WTC11 (cell line): ENCODE results near the gene TMED10. TPM values are rescaled to one million over a fixed set of nuclear protein-coding genes. Genes with fewer than 3 reads are reported as not detected.
A peak's percentile ranks its signal among the peaks of the same experiment; 100 is the strongest.

ENCODE experiments used
- CREM ChIP-seq: sonication (generic); formaldehyde crosslinking; IDR thresholded peaks from 2 replicates; pipeline ENCODE4 v1.8.1; 2022; ENCODE audit warnings: mild to moderate bottlenecking, missing genetic modification reagents, moderate library complexity
- GABPB1 ChIP-seq: sonication (generic); formaldehyde crosslinking; IDR thresholded peaks from 2 replicates; pipeline ENCODE4 v1.8.1; 2023; ENCODE audit warnings: mild to moderate bottlenecking, missing genetic modification reagents
- KAT7 ChIP-seq: sonication (generic); formaldehyde crosslinking; IDR thresholded peaks from 2 replicates; pipeline ENCODE4 v1.8.1; 2023; ENCODE audit warnings: missing genetic modification reagents, mild to moderate bottlenecking, borderline replicate concordance
- OVOL2 ChIP-seq: fragments of 250-450 bp; sonication (Bioruptor Pico); IDR thresholded peaks from 2 replicates; pipeline ENCODE4 v1.9.0; 2021; ENCODE audit warnings: mild to moderate bottlenecking, borderline replicate concordance
- PRRX2 ChIP-seq: fragments of 250-450 bp; sonication (Bioruptor Pico); IDR thresholded peaks from 2 replicates; pipeline ENCODE4 v1.8.0; 2021; ENCODE audit warnings: mild to moderate bottlenecking
- RELA ChIP-seq: sonication (generic); formaldehyde crosslinking; IDR thresholded peaks from 2 replicates; pipeline ENCODE4 v1.8.1; 2022; ENCODE audit warnings: missing genetic modification reagents, mild to moderate bottlenecking, borderline replicate concordance
- RORB ChIP-seq: fragments of 250-450 bp; sonication (Bioruptor Pico); IDR thresholded peaks from 2 replicates; pipeline ENCODE4 v1.9.0; 2021; ENCODE audit warnings: mild to moderate bottlenecking
- SOX15 ChIP-seq: fragments of 250-450 bp; sonication (Bioruptor Pico); IDR thresholded peaks from 2 replicates; pipeline ENCODE4 v1.9.0; 2021; ENCODE audit warnings: mild to moderate bottlenecking
- ZNF263 ChIP-seq: sonication (generic); formaldehyde crosslinking; IDR thresholded peaks from 2 replicates; pipeline ENCODE4 v1.8.1; 2022; ENCODE audit warnings: low read depth, mild to moderate bottlenecking, moderate library complexity, missing genetic modification reagents
- ZNF416 ChIP-seq: fragments of 250-450 bp; sonication (Bioruptor Pico); IDR thresholded peaks from 2 replicates; pipeline ENCODE4 v1.9.0; 2021; ENCODE audit warnings: mild to moderate bottlenecking, inconsistent platforms
- ZNF671 ChIP-seq: fragments of 250-450 bp; sonication (Bioruptor Pico); IDR thresholded peaks from 2 replicates; pipeline ENCODE4 v1.8.0; 2021; ENCODE audit warnings: mild to moderate bottlenecking
- total RNA-seq: library from RNA; stranded (reverse); gene quantifications from 3 replicates; pipeline ENCODE4 v1.2.3, GENCODE V29; 2021
- TF ChIP-seq, protein P1 (sequence below): sonication (generic); formaldehyde crosslinking; IDR thresholded peaks from 2 replicates; pipeline ENCODE4 v1.8.0; 2023; ENCODE audit warnings: mild to moderate bottlenecking, missing genetic modification reagents
- TF ChIP-seq, protein P2 (sequence below): sonication (generic); formaldehyde crosslinking; IDR thresholded peaks from 2 replicates; pipeline ENCODE4 v1.8.1; 2023; ENCODE audit warnings: mild to moderate bottlenecking, missing genetic modification reagents, moderate library complexity
- TF ChIP-seq, protein P3 (sequence below): sonication (generic); formaldehyde crosslinking; IDR thresholded peaks from 2 replicates; pipeline ENCODE4 v1.8.0; 2022; ENCODE audit warnings: mild to moderate bottlenecking, missing genetic modification reagents
- TF ChIP-seq, protein P4 (sequence below): sonication (generic); formaldehyde crosslinking; IDR thresholded peaks from 2 replicates; pipeline ENCODE4 v1.8.0; 2022; ENCODE audit warnings: mild to moderate bottlenecking, missing genetic modification reagents
- TF ChIP-seq, protein P5 (sequence below): sonication (generic); formaldehyde crosslinking; conservative IDR thresholded peaks from 2 replicates; pipeline ENCODE4 v1.8.1; 2022; ENCODE audit warnings: mild to moderate bottlenecking, missing genetic modification reagents
- TF ChIP-seq, protein P6 (sequence below): sonication (generic); formaldehyde crosslinking; IDR thresholded peaks from 2 replicates; pipeline ENCODE4 v1.8.0; 2023; ENCODE audit warnings: missing genetic modification reagents, mild to moderate bottlenecking, borderline replicate concordance
- TF ChIP-seq, protein P7 (sequence below): sonication (generic); formaldehyde crosslinking; IDR thresholded peaks from 2 replicates; pipeline ENCODE4 v1.8.1; 2023; ENCODE audit warnings: mild to moderate bottlenecking, missing genetic modification reagents, borderline replicate concordance

TMED10 gene
- total RNA-seq, 1 experiment from 2014 or later = 234 TPM

DNA sequence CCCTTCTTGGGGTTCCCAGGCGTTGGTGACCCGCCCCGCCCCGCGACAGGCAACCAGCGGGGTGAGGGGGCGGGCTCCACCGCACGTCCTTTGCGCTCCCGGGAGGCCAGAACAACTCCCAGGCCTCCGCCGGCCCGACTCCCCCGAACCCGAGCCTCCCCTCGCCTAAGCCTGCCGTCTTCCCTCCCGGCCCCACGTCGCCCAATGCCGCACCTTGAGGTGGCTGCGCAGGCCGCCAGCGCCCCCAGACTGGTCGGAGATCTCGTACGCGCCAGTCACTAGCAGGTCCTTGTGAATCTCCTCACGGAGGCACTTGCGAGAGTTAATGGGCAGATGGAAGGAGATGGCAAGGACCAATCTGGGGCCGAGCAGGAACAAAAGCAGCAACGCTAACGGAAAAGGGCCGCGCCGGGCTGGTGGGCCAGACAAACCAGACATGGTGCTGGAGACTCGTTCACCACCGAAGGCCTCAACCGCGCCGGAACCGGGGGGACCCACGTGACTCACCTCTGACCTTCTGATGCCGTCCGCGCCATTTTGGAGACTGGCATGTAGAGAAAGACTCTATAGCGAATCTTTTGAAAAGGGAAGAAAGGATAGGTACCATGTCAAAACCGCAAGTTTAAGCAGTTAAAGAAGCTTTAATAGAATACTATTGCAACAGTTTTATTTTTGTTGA is at the start of gene TMED10 (continued):
- TF ChIP-seq, protein P1, sequence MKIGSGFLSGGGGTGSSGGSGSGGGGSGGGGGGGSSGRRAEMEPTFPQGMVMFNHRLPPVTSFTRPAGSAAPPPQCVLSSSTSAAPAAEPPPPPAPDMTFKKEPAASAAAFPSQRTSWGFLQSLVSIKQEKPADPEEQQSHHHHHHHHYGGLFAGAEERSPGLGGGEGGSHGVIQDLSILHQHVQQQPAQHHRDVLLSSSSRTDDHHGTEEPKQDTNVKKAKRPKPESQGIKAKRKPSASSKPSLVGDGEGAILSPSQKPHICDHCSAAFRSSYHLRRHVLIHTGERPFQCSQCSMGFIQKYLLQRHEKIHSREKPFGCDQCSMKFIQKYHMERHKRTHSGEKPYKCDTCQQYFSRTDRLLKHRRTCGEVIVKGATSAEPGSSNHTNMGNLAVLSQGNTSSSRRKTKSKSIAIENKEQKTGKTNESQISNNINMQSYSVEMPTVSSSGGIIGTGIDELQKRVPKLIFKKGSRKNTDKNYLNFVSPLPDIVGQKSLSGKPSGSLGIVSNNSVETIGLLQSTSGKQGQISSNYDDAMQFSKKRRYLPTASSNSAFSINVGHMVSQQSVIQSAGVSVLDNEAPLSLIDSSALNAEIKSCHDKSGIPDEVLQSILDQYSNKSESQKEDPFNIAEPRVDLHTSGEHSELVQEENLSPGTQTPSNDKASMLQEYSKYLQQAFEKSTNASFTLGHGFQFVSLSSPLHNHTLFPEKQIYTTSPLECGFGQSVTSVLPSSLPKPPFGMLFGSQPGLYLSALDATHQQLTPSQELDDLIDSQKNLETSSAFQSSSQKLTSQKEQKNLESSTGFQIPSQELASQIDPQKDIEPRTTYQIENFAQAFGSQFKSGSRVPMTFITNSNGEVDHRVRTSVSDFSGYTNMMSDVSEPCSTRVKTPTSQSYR (CRISPR knock-in tag) = no peak
- TF ChIP-seq KAT7 (CRISPR knock-in tag) = no peak
- no peak for TF ChIP-seq ZNF671
- TF ChIP-seq, protein P2, sequence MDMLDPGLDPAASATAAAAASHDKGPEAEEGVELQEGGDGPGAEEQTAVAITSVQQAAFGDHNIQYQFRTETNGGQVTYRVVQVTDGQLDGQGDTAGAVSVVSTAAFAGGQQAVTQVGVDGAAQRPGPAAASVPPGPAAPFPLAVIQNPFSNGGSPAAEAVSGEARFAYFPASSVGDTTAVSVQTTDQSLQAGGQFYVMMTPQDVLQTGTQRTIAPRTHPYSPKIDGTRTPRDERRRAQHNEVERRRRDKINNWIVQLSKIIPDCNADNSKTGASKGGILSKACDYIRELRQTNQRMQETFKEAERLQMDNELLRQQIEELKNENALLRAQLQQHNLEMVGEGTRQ (CRISPR knock-in tag) = peak; percentile 99
- TF ChIP-seq GABPB1 (CRISPR knock-in tag) = no peak
- no peak for TF ChIP-seq ZNF416 (CRISPR knock-in tag)
- TF ChIP-seq RORB (CRISPR knock-in tag) = no peak
- no peak for TF ChIP-seq PRRX2 (CRISPR knock-in tag)
- TF ChIP-seq ZNF263 = no peak
- TF ChIP-seq, protein P3, sequence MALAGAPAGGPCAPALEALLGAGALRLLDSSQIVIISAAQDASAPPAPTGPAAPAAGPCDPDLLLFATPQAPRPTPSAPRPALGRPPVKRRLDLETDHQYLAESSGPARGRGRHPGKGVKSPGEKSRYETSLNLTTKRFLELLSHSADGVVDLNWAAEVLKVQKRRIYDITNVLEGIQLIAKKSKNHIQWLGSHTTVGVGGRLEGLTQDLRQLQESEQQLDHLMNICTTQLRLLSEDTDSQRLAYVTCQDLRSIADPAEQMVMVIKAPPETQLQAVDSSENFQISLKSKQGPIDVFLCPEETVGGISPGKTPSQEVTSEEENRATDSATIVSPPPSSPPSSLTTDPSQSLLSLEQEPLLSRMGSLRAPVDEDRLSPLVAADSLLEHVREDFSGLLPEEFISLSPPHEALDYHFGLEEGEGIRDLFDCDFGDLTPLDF (CRISPR knock-in tag) = no peak
- TF ChIP-seq, protein P4, sequence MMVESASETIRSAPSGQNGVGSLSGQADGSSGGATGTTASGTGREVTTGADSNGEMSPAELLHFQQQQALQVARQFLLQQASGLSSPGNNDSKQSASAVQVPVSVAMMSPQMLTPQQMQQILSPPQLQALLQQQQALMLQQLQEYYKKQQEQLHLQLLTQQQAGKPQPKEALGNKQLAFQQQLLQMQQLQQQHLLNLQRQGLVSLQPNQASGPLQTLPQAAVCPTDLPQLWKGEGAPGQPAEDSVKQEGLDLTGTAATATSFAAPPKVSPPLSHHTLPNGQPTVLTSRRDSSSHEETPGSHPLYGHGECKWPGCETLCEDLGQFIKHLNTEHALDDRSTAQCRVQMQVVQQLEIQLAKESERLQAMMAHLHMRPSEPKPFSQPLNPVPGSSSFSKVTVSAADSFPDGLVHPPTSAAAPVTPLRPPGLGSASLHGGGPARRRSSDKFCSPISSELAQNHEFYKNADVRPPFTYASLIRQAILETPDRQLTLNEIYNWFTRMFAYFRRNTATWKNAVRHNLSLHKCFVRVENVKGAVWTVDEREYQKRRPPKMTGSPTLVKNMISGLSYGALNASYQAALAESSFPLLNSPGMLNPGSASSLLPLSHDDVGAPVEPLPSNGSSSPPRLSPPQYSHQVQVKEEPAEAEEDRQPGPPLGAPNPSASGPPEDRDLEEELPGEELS = peak; percentile 75; the same call in 1 of the 2 replicates
- no peak for TF ChIP-seq CREM (CRISPR knock-in tag)
- no peak for TF ChIP-seq RELA (CRISPR knock-in tag)
- TF ChIP-seq, protein P5, sequence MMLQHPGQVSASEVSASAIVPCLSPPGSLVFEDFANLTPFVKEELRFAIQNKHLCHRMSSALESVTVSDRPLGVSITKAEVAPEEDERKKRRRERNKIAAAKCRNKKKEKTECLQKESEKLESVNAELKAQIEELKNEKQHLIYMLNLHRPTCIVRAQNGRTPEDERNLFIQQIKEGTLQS (CRISPR knock-in tag) = no peak
- no peak for TF ChIP-seq SOX15 (CRISPR knock-in tag)
- TF ChIP-seq OVOL2 = no peak
- TF ChIP-seq, protein P6, sequence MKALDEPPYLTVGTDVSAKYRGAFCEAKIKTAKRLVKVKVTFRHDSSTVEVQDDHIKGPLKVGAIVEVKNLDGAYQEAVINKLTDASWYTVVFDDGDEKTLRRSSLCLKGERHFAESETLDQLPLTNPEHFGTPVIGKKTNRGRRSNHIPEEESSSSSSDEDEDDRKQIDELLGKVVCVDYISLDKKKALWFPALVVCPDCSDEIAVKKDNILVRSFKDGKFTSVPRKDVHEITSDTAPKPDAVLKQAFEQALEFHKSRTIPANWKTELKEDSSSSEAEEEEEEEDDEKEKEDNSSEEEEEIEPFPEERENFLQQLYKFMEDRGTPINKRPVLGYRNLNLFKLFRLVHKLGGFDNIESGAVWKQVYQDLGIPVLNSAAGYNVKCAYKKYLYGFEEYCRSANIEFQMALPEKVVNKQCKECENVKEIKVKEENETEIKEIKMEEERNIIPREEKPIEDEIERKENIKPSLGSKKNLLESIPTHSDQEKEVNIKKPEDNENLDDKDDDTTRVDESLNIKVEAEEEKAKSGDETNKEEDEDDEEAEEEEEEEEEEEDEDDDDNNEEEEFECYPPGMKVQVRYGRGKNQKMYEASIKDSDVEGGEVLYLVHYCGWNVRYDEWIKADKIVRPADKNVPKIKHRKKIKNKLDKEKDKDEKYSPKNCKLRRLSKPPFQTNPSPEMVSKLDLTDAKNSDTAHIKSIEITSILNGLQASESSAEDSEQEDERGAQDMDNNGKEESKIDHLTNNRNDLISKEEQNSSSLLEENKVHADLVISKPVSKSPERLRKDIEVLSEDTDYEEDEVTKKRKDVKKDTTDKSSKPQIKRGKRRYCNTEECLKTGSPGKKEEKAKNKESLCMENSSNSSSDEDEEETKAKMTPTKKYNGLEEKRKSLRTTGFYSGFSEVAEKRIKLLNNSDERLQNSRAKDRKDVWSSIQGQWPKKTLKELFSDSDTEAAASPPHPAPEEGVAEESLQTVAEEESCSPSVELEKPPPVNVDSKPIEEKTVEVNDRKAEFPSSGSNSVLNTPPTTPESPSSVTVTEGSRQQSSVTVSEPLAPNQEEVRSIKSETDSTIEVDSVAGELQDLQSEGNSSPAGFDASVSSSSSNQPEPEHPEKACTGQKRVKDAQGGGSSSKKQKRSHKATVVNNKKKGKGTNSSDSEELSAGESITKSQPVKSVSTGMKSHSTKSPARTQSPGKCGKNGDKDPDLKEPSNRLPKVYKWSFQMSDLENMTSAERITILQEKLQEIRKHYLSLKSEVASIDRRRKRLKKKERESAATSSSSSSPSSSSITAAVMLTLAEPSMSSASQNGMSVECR (CRISPR knock-in tag) = peak; percentile 89; the same call in 1 of the 2 replicates
- TF ChIP-seq, protein P7, sequence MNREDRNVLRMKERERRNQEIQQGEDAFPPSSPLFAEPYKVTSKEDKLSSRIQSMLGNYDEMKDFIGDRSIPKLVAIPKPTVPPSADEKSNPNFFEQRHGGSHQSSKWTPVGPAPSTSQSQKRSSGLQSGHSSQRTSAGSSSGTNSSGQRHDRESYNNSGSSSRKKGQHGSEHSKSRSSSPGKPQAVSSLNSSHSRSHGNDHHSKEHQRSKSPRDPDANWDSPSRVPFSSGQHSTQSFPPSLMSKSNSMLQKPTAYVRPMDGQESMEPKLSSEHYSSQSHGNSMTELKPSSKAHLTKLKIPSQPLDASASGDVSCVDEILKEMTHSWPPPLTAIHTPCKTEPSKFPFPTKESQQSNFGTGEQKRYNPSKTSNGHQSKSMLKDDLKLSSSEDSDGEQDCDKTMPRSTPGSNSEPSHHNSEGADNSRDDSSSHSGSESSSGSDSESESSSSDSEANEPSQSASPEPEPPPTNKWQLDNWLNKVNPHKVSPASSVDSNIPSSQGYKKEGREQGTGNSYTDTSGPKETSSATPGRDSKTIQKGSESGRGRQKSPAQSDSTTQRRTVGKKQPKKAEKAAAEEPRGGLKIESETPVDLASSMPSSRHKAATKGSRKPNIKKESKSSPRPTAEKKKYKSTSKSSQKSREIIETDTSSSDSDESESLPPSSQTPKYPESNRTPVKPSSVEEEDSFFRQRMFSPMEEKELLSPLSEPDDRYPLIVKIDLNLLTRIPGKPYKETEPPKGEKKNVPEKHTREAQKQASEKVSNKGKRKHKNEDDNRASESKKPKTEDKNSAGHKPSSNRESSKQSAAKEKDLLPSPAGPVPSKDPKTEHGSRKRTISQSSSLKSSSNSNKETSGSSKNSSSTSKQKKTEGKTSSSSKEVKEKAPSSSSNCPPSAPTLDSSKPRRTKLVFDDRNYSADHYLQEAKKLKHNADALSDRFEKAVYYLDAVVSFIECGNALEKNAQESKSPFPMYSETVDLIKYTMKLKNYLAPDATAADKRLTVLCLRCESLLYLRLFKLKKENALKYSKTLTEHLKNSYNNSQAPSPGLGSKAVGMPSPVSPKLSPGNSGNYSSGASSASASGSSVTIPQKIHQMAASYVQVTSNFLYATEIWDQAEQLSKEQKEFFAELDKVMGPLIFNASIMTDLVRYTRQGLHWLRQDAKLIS (CRISPR knock-in tag) = no peak
